Mesendoderm (in vitro differentiated cells): Measurements from ENCODE around the gene TNNC1.

Experiments used
- DNase-seq: peaks from one replicate; pipeline ENCODE4 v3.0.0; 2013
- H2AK5ac ChIP-seq: 2 replicates; pipeline ENCODE4 v1.6.1; 2013; ENCODE audit warnings: low read length, inconsistent platforms
- H2BK120ac ChIP-seq: 2 replicates; pipeline ENCODE4 v1.6.1; 2013; ENCODE audit warnings: low read depth, mild to moderate bottlenecking, low read length, moderate library complexity, mixed read lengths
- H2BK15ac ChIP-seq: replicated peaks from 2 replicates; pipeline ENCODE4 v1.6.1; 2013; ENCODE audit warnings: low read depth, mild to moderate bottlenecking, moderate library complexity
- H2BK5ac ChIP-seq: 2 replicates; pipeline ENCODE4 v1.6.1; 2013; ENCODE audit warnings: low read length, inconsistent platforms
- H3K18ac ChIP-seq: 2 replicates; pipeline ENCODE4 v1.6.1; 2013; ENCODE audit warnings: mild to moderate bottlenecking, low read length, mixed read lengths
- H3K23ac ChIP-seq: one replicate; pipeline ENCODE4 v1.6.1; 2013; ENCODE audit warnings: low read length
- H3K27ac ChIP-seq: 2 replicates; pipeline ENCODE4 v1.5.1; 2013; ENCODE audit warnings: low read depth, mild to moderate bottlenecking, inconsistent platforms, low read length, moderate library complexity
- H3K27me3 ChIP-seq: 2 replicates; pipeline ENCODE4 v1.6.1; 2013; ENCODE audit warnings: low read length, control low read depth, mild to moderate bottlenecking, inconsistent platforms; ENCODE audit not compliant: insufficient read depth, poor library complexity
- H3K36me3 ChIP-seq: 2 replicates; pipeline ENCODE4 v1.6.1; 2013; ENCODE audit warnings: low read length, inconsistent platforms; ENCODE audit not compliant: control insufficient read depth, insufficient read depth
- H3K4ac ChIP-seq: one replicate; pipeline ENCODE4 v1.6.1; 2013; ENCODE audit warnings: low read depth, mild to moderate bottlenecking, low read length, moderate library complexity
- H3K4me1 ChIP-seq: 2 replicates; pipeline ENCODE4 v1.6.1; 2013; ENCODE audit warnings: low read depth, low read length, inconsistent platforms; ENCODE audit not compliant: control insufficient read depth
- H3K4me2 ChIP-seq: 2 replicates; pipeline ENCODE4 v1.6.1; 2013; ENCODE audit warnings: low read length
- H3K4me3 ChIP-seq: 2 replicates; pipeline ENCODE4 v1.5.1; 2013; ENCODE audit warnings: mild to moderate bottlenecking, low read length
- H3K56ac ChIP-seq: one replicate; pipeline ENCODE4 v1.6.1; 2013; ENCODE audit warnings: low read length
- H3K79me1 ChIP-seq: 2 replicates; pipeline ENCODE4 v1.6.1; 2013; ENCODE audit warnings: low read length, inconsistent platforms
- H3K79me2 ChIP-seq: 2 replicates; pipeline ENCODE4 v1.6.1; 2013; ENCODE audit warnings: mild to moderate bottlenecking, low read length; ENCODE audit not compliant: control insufficient read depth, insufficient read depth
- H3K9ac ChIP-seq: 2 replicates; pipeline ENCODE4 v1.6.1; 2013; ENCODE audit warnings: low read length, inconsistent platforms
- H4K5ac ChIP-seq: one replicate; pipeline ENCODE4 v1.6.1; 2013; ENCODE audit warnings: low read length
- H4K8ac ChIP-seq: one replicate; pipeline ENCODE4 v1.6.1; 2013; ENCODE audit warnings: low read depth, mild to moderate bottlenecking, control low read depth, low read length, moderate library complexity
- WGBS: extraction: QIAGEN DNeasy Blood & Tissue Kit; methylation state at CpG from one replicate; pipeline ENCODE4 v1.1.7; 2013; ENCODE audit warnings: low lambda C conversion rate, missing lambda C conversion rate; ENCODE audit not compliant: insufficient coverage; ENCODE audit errors: extremely low coverage; 5-methylcytosine and 5-hydroxymethylcytosine counted together

The TNNC1 gene

GRCh38 chr3:52403955-52404354, 49.9 kb downstream of the TNNC1 start:
- Histone ChIP-seq H3K9ac (no peak overlapping the region), H2BK5ac (no peak overlapping the region), H3K4ac (no peak overlapping the region), H3K27me3 (no peaks in the 10 kb centered on the region), H3K23ac (no peak overlapping the region), H3K18ac (no peak overlapping the region), H2AK5ac (no peak overlapping the region), H2BK15ac (no peak overlapping the region), H3K79me1 (peaks cover 9% of the 10 kb centered on the region), H3K56ac (no peak overlapping the region), H3K4me3 (no peak overlapping the region), H3K4me2 (no peak overlapping the region), H3K36me3 (peaks cover 24% of the 10 kb centered on the region), H3K4me1 (no peaks in the 10 kb centered on the region), H4K5ac (no peak overlapping the region), H3K79me2 (peaks cover 9% of the 10 kb centered on the region), H2BK120ac (no peak overlapping the region), H3K27ac (no peak overlapping the region), H4K8ac (no peak overlapping the region)
- no peak for DNase-seq
- WGBS: no CpG with 5 or more reads among the region's 3 CpGs

- Histone ChIP-seq H3K79me1 (peaks cover 3% of the 10 kb centered on the region), H3K4me1 (no peaks in the 10 kb centered on the region), H3K9ac (no peak overlapping the region), H3K18ac (no peak overlapping the region), H2BK15ac (no peak overlapping the region), H2AK5ac (no peak overlapping the region), H3K79me2 (peaks cover 3% of the 10 kb centered on the region), H3K36me3 (peaks cover 22% of the 10 kb centered on the region), H2BK5ac (no peak overlapping the region), H3K4me3 (no peak overlapping the region), H3K27ac (no peak overlapping the region), H4K5ac (no peak overlapping the region), H3K23ac (no peak overlapping the region), H3K4ac (no peak overlapping the region), H3K4me2 (no peak overlapping the region), H4K8ac (no peak overlapping the region), H3K56ac (no peak overlapping the region), H3K27me3 (no peaks in the 10 kb centered on the region), H2BK120ac (no peak overlapping the region)
- DNase-seq: no peak
- WGBS: no CpG with 5 or more reads among the region's 19 CpGs
Measured at GRCh38 chr3:52403271-52403841, 50.5 kb downstream of the TNNC1 start.

GRCh38 chr3:52402706-52403270, 51.1 kb downstream of the TNNC1 start:
- Histone ChIP-seq H2BK15ac (no peak overlapping the region), H3K4ac (no peak overlapping the region), H2BK5ac (no peak overlapping the region), H3K79me1 (no peaks in the 10 kb centered on the region), H3K27me3 (no peaks in the 10 kb centered on the region), H3K18ac (no peak overlapping the region), H4K5ac (no peak overlapping the region), H2BK120ac (no peak overlapping the region), H2AK5ac (no peak overlapping the region), H3K4me1 (no peaks in the 10 kb centered on the region), H3K9ac (no peak overlapping the region), H3K36me3 (peaks cover 22% of the 10 kb centered on the region), H3K56ac (no peak overlapping the region), H4K8ac (no peak overlapping the region), H3K27ac (no peak overlapping the region), H3K23ac (no peak overlapping the region), H3K4me2 (no peak overlapping the region), H3K79me2 (no peaks in the 10 kb centered on the region), H3K4me3 (no peak overlapping the region)
- WGBS: no CpG with 5 or more reads among the region's 11 CpGs
- no peak for DNase-seq

DNA sequence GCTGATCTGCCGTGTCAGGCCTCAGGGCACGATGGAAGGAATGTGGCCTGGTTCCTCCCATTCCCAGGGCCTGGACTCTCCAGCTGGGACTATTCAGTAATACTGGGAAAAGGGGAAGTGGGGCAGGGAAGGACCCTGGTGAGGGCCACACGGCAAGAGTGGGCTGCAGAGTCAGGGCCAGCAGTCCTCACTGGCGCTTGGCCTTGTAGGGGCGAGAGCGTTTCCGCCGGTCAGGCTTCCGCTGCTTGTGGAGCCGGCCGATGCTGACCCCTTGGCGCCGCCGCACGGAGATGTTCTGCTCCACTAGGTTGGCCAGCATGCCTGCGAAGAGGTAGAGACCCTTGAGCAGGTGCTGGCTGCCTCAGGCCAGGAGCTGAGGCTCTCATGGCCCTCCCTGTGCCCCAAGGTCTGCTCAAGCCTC, 51.7 kb downstream of the TNNC1 start:
- H3K27ac ChIP-seq: no peak overlapping the region
- H3K18ac ChIP-seq: no peak overlapping the region
- H3K79me1 ChIP-seq: no peaks in the 10 kb centered on the region
- no peaks in the 10 kb centered on the region for H3K27me3 ChIP-seq
- no peak overlapping the region for H4K5ac ChIP-seq
- DNase-seq: no peak
- H3K4me2 ChIP-seq: no peak overlapping the region
- H2BK15ac ChIP-seq: no peak overlapping the region
- H3K23ac ChIP-seq: no peak overlapping the region
- no CpG with 5 or more reads among the region's 16 CpGs for WGBS
- H3K4ac ChIP-seq: no peak overlapping the region
- H2BK5ac ChIP-seq: no peak overlapping the region
- H3K56ac ChIP-seq: no peak overlapping the region
- no peak overlapping the region for H2AK5ac ChIP-seq
- no peak overlapping the region for H3K9ac ChIP-seq
- H2BK120ac ChIP-seq: no peak overlapping the region
- H3K36me3 ChIP-seq: peaks cover 17% of the 10 kb centered on the region
- no peaks in the 10 kb centered on the region for H3K79me2 ChIP-seq
- no peak overlapping the region for H4K8ac ChIP-seq
- H3K4me1 ChIP-seq: no peaks in the 10 kb centered on the region
- no peak overlapping the region for H3K4me3 ChIP-seq

DNA sequence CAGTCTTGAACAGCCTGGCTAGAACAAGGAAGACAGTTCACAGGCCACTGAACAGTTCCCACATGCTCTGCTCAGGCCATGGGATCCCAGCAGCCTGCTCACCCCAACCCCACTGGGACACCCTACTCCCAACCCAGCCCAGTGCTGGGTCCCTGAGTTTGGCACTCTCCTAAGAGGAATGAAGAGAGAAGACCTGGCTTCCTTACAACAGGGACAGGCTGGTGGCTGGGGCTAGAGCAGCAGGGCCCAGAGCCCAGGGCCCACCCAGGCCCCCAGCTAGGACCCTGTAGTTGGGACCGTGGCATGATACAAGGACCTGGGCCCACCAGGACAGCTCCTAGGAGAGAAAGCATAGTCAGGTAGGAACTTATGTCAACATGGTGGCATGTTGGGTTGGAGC, 52.3 kb downstream of the TNNC1 start:
- Histone ChIP-seq H3K36me3 (peaks cover 14% of the 10 kb centered on the region), H3K4me3 (no peak overlapping the region), H3K18ac (no peak overlapping the region), H2AK5ac (no peak overlapping the region), H4K8ac (no peak overlapping the region), H2BK5ac (no peak overlapping the region), H4K5ac (no peak overlapping the region), H3K23ac (no peak overlapping the region), H3K4me1 (no peaks in the 10 kb centered on the region), H2BK15ac (no peak overlapping the region), H3K27me3 (no peaks in the 10 kb centered on the region), H3K79me2 (no peaks in the 10 kb centered on the region), H3K4me2 (no peak overlapping the region), H3K4ac (no peak overlapping the region), H3K27ac (no peak overlapping the region), H3K9ac (no peak overlapping the region), H3K79me1 (no peaks in the 10 kb centered on the region), H2BK120ac (no peak overlapping the region), H3K56ac (no peak overlapping the region)
- no CpG with 5 or more reads among the region's 1 CpG for WGBS
- no peak for DNase-seq
